Thyroid gland (tissue), 4 donors: ENCODE measurements around the gene GRIP1.

Source experiments
- POLR2A ChIP-seq, 2 donors: fragments of 450-650 bp; IDR thresholded peaks; one replicate each; pipeline ENCODE4 v1.6.1; 2017; ENCODE audit warnings: antibody characterized with exemption in 2 of 2, mild to moderate bottlenecking in 2 of 2, moderate library complexity in 1 of 2
- TF ChIP-seq, protein P1 (sequence below), 6 experiments: fragments of 200-600 bp in 3 of 6; fragments of 450-650 bp in 3 of 6; sonication (generic) in 3 of 6; IDR thresholded peaks; one replicate each; pipeline ENCODE4 v1.5.1; 2016 to 2019; ENCODE audit warnings: antibody characterized with exemption in 6 of 6, mild to moderate bottlenecking in 2 of 6, inconsistent platforms in 1 of 6, moderate library complexity in 1 of 6

DNA sequence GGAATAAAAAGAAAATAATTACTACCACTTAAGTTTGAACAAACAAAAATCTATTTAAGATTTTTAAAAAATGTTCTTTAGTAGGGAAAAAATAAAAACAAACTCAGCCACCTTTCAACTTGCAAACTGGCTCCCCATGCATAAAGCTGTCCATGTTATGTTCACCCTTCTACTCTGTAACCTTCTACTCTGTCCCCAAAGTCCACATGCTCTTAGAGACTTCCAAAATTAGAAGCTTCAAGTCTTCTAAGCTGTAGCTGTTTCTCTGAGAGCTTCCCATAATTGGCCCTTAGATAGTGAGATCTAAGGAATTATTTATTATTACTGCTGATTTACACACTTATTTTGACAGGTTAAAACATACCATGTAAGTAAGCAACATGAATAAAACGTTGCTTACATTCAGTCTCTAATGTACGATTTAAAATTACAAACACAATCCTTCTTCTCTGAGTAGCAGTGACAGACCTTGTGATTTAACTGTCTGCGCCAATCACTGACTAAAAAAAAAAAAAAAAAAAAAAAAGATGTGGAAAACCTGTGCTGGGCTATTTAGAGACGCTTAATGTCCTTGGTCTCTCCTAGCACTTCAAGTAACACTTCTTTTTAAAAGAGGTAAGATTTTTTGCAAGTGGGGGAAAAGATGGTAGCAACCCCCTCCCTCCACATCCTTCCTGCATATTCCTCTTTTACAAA, 28.3 kb upstream of the GRIP1 start:
- TF ChIP-seq, protein P1, sequence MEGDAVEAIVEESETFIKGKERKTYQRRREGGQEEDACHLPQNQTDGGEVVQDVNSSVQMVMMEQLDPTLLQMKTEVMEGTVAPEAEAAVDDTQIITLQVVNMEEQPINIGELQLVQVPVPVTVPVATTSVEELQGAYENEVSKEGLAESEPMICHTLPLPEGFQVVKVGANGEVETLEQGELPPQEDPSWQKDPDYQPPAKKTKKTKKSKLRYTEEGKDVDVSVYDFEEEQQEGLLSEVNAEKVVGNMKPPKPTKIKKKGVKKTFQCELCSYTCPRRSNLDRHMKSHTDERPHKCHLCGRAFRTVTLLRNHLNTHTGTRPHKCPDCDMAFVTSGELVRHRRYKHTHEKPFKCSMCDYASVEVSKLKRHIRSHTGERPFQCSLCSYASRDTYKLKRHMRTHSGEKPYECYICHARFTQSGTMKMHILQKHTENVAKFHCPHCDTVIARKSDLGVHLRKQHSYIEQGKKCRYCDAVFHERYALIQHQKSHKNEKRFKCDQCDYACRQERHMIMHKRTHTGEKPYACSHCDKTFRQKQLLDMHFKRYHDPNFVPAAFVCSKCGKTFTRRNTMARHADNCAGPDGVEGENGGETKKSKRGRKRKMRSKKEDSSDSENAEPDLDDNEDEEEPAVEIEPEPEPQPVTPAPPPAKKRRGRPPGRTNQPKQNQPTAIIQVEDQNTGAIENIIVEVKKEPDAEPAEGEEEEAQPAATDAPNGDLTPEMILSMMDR (IDR thresholded peaks at IDR 0.05) = no peak
- no peak for TF ChIP-seq POLR2A (IDR thresholded peaks at IDR 0.05)
